Measurements from ENCODE around the gene KCNQ1.

- TF ChIP-seq RARB (CRISPR knock-in tag; IDR thresholded peaks at IDR 0.05) (no peak), PPARA (CRISPR knock-in tag; IDR thresholded peaks at IDR 0.05; ENCODE audit: borderline replicate concordance) (no peak), ZNF565 (CRISPR knock-in tag; conservative IDR thresholded peaks at IDR 0.05; ENCODE audit: low read depth) (no peak), ZNF8 (CRISPR knock-in tag; IDR thresholded peaks at IDR 0.05) (no peak), CSDC2 (CRISPR knock-in tag; IDR thresholded peaks at IDR 0.05) (no peak), POU6F1 (CRISPR knock-in tag; IDR thresholded peaks at IDR 0.05; ENCODE audit: borderline replicate concordance, low read depth) (no peak), ZFP3 (CRISPR knock-in tag; IDR thresholded peaks at IDR 0.05) (no peak), TOX (CRISPR knock-in tag; IDR thresholded peaks at IDR 0.05; ENCODE audit: borderline replicate concordance) (no peak), BACH2 (CRISPR knock-in tag; IDR thresholded peaks at IDR 0.05; ENCODE audit: borderline replicate concordance) (no peak), ARNTL (CRISPR knock-in tag; IDR thresholded peaks at IDR 0.05; ENCODE audit: borderline replicate concordance, low read depth) (no peak), ZFP30 (CRISPR knock-in tag; IDR thresholded peaks at IDR 0.05) (no peak), ZC3H10 (CRISPR knock-in tag; IDR thresholded peaks at IDR 0.05) (no peak)
Observed at GRCh38 chr11:2826679-2827056, 381.9 kb downstream of the KCNQ1 start.

Measured in SK-N-SH treated with all-trans-retinoic acid at 6 μM for 48 hours (cell line).